Psoas muscle (tissue), 8 donors: ENCODE data around the gene DCP2. TPM values are rescaled to one million over a fixed set of nuclear protein-coding genes. Genes with fewer than 3 reads are reported as not detected.

ENCODE experiments used
- ATAC-seq, 4 donors: fragments of 200-7000 bp; cut with Tn5 transposase; one replicate each; pipeline ENCODE4 v1.9.1; 2020; ENCODE audit warnings: moderate library complexity in 3 of 4, mild to moderate bottlenecking in 2 of 4
- DNase-seq, 2 donors: peaks; one replicate each; pipeline ENCODE4 v3.0.0-alpha.2; 2020
- H3K27ac ChIP-seq: fragments of 200-600 bp; one replicate; pipeline ENCODE4 v1.8.0; 2022
- H3K27me3 ChIP-seq, 3 donors: fragments of 200-600 bp in 1 of 3; one replicate each; pipeline versions ENCODE4 v1.6.1 to v1.8.0; 2013 to 2022; ENCODE audit warnings: low read length in 2 of 3, mild to moderate bottlenecking in 2 of 3, moderate library complexity in 1 of 3; ENCODE audit not compliant: insufficient read depth in 3 of 3
- H3K36me3 ChIP-seq, 2 donors: fragments of 200-600 bp in 1 of 2; one replicate each; pipeline versions ENCODE4 v1.6.1 to v1.8.0; 2013 to 2022; ENCODE audit warnings: low read depth in 1 of 2, mild to moderate bottlenecking in 1 of 2, moderate library complexity in 1 of 2; ENCODE audit not compliant: insufficient read depth in 1 of 2
- H3K4me1 ChIP-seq: fragments of 200-600 bp; one replicate; pipeline ENCODE4 v1.8.0; 2022
- H3K4me3 ChIP-seq: fragments of 200-600 bp; one replicate; pipeline ENCODE4 v1.8.0; 2022; ENCODE audit warnings: mild to moderate bottlenecking
- H3K9me3 ChIP-seq: fragments of 200-600 bp; one replicate; pipeline ENCODE4 v1.8.0; 2022
- CTCF ChIP-seq: fragments of 200-600 bp; IDR thresholded peaks from one replicate; pipeline ENCODE4 v1.8.0; 2022; ENCODE audit warnings: antibody characterized with exemption
- WGBS, 3 donors: extraction: QIAGEN DNeasy Blood & Tissue Kit; methylation state at CpG; one replicate each; pipeline versions ENCODE4 v1.1.6 to v1.1.7; 2013; 5-methylcytosine and 5-hydroxymethylcytosine counted together
- intact Hi-C, 2 donors: fragments of 100-400 bp; cut with DNase I; formaldehyde crosslinking; loops; one replicate each; pipeline versions ENCODE4 v1.11.0 to v1.14.2; 2022
- polyA plus RNA-seq, 3 donors: library from polyadenylated mRNA; stranded (reverse); fragments of 200-250 nt; gene quantifications; one replicate each; pipeline ENCODE4 v1.2.3, GENCODE V29; 2013
- total RNA-seq, 4 donors: library from RNA; stranded (reverse); fragmentation: NEBNext Ultra II Directional in 2 of 4; extraction: Animal tissue kit (Norgen Biotek cat#: 25700) in 2 of 4; gene quantifications; one replicate each; pipeline versions ENCODE4 v1.2.1 to v1.2.4, GENCODE V29; 2021 to 2023
- donor health status: healthy with polysubstance abuse.
- donor health status: DM: no; HTN: no; CAD: no; lungs with moderate emphysema.
- donor health status: Bipolar disorder and iron deficiency.
- donor health status: healthy.
- donor health status: DM: yes; HTN: yes; CAD: no.
- donor health status: DM: no; HTN: no; CAD: no.
- donor health status: DM: no; HTN: no; CAD: no.
- donor health status: DM: yes; HTN: yes; CAD: no.

Gene DCP2
- total and polyA plus RNA-seq, 7 donors = 4.0 to 41.7 (median 20.2) TPM

GRCh38 chr5:113031557-113031956 lies 55.0 kb downstream of the DCP2 start:
- no peak for TF ChIP-seq CTCF
- Histone ChIP-seq H3K36me3 (peaks cover 0 to 27% of the 10 kb centered on the region in 2 donors), H3K27me3 (no peaks in the 10 kb centered on the region), H3K27ac (no peak overlapping the region), H3K4me3 (no peak overlapping the region), H3K9me3 (no peaks in the 10 kb centered on the region), H3K4me1 (no peaks in the 10 kb centered on the region)
- intact Hi-C loops = no loop called here
- ATAC-seq (no peak), DNase-seq (no peak)
- 78 to 89% (median 87%) methylated on average over 2 of the region's 2 CpGs for WGBS, 3 donors

- intact Hi-C loops = no loop called here
Measured at GRCh38 chr5:113034182-113034773, 57.7 kb downstream of the DCP2 start.

GRCh38 chr5:113035096-113035495 lies 58.5 kb downstream of the DCP2 start:
- Histone ChIP-seq H3K4me1 (no peaks in the 10 kb centered on the region), H3K27me3 (no peaks in the 10 kb centered on the region), H3K36me3 (peaks cover 0 to 3% of the 10 kb centered on the region in 2 donors), H3K4me3 (no peak overlapping the region), H3K27ac (no peak overlapping the region), H3K9me3 (no peaks in the 10 kb centered on the region)
- no peak for TF ChIP-seq CTCF
- 50 to 69% (median 60%) methylated on average over 1 of the region's 1 CpG for WGBS, 3 donors
- DNase-seq = no peak
- ATAC-seq = no peak
- intact Hi-C loops = no loop called here

More at GRCh38 chr5:113034182-113034773, 57.7 kb downstream of the DCP2 start:
- TF ChIP-seq CTCF = no peak
- H3K36me3 ChIP-seq = peaks cover 0 to 3% of the 10 kb centered on the region in 2 donors
- H3K9me3 ChIP-seq = no peaks in the 10 kb centered on the region
- no peak overlapping the region for H3K27ac ChIP-seq
- no peak overlapping the region for H3K4me3 ChIP-seq
- DNase-seq (no peak), ATAC-seq (no peak)
- H3K27me3 ChIP-seq = no peaks in the 10 kb centered on the region
- no peaks in the 10 kb centered on the region for H3K4me1 ChIP-seq
- 88 to 91% (median 88%) methylated on average over 13 of the region's 13 CpGs for WGBS, 3 donors

GRCh38 chr5:113036321-113036720 lies 59.7 kb downstream of the DCP2 start:
- intact Hi-C loops = no loop called here
- Histone ChIP-seq H3K27me3 (no peaks in the 10 kb centered on the region), H3K27ac (no peak overlapping the region), H3K4me1 (no peaks in the 10 kb centered on the region), H3K9me3 (no peaks in the 10 kb centered on the region), H3K36me3 (peaks cover 3 to 6% of the 10 kb centered on the region in 2 donors), H3K4me3 (no peak overlapping the region)
- no peak for DNase-seq
- 86 to 92% (median 91%) methylated on average over 4 of the region's 4 CpGs for WGBS, 3 donors
- ATAC-seq = no peak
- TF ChIP-seq CTCF = no peak

- Histone ChIP-seq H3K9me3 (no peaks in the 10 kb centered on the region), H3K4me1 (no peaks in the 10 kb centered on the region), H3K36me3 (peaks cover 3 to 6% of the 10 kb centered on the region in 2 donors), H3K27ac (no peak overlapping the region), H3K4me3 (no peak overlapping the region), H3K27me3 (no peaks in the 10 kb centered on the region)
- intact Hi-C loops = no loop called here
- no peak for DNase-seq
- 94 to 100% (median 100%) methylated on average over 1 of the region's 1 CpG for WGBS, 3 donors
- TF ChIP-seq CTCF = no peak
- no peak for ATAC-seq
Measured at GRCh38 chr5:113036826-113037225, 60.2 kb downstream of the DCP2 start.
